GM21619 (cell line): ENCODE results near the gene ZHX3.

Experiments used
- ATAC-seq: cut with Tn5 transposase; IDR thresholded peaks from one replicate; pipeline ENCODE4 v1.9.1; 2021; ENCODE audit not compliant: unreplicated experiment

ZHX3 gene

DNA sequence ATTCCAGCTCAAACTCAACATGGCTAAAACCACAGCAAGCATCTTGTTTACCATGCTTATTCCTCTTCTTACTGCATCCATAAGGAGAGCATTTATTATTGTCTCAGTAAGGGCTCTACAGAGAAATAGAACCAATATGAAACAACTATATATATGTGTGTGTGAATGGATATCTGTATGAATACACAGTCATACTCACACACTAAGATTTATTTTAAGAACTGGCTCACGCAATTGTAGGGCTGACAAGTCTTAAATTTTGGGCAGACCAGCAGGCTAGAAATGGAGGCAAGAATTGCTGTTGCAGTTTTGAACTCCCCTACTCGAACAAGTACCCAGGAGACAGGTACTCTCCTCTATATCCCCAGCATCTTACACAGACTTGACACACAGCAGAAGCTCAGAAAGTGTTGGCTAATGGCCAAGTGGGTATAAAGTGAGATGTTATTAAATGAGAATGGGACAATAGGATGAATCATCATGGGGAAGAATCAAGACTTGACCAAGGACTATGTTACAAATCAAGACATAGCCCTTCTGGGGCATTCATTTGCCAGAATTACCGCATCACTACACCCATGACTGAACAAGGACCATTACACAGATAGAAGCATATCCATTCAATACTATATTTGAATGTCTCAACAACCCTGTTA, 13.0 kb downstream of the ZHX3 start:
- no peak for ATAC-seq

DNA sequence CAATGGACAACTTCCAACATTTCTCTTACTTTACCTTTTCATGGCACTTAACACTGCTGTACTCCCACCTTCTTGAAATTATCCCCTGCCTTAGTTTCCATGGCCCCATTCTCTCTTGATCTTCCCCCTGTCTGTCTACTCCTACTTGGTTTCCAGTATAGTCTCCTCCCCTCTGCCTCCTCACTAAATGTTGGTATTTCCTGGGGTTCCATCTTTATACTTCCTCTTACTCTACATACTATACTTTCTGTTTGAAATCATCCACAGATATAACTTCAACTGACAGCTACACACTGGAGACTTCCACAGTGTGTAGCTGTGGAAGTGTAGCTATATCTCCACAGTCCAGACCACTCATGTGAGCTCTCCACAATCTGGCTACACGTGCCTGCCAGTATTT, 13.5 kb downstream of the ZHX3 start:
- ATAC-seq = no peak

DNA sequence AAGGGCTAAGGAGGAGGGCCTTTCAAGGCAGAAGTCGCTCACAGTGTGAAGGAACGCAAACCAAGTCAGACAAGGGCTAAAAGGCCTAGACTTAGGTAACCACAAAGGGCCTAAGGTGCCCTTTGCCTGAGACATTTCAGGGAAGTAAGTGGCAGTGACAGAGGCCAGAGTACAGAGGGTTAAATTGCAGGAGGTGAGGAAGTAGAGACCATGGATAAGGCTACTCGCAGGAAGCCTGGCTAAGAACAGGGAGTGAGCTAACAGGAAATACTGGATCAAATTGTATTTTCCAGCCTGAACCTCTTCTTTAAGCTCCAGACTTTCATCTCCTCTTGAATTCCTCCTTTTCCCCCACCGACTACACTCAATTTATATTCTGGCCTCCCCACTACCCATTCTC, 16.6 kb downstream of the ZHX3 start:
- no peak for ATAC-seq

DNA sequence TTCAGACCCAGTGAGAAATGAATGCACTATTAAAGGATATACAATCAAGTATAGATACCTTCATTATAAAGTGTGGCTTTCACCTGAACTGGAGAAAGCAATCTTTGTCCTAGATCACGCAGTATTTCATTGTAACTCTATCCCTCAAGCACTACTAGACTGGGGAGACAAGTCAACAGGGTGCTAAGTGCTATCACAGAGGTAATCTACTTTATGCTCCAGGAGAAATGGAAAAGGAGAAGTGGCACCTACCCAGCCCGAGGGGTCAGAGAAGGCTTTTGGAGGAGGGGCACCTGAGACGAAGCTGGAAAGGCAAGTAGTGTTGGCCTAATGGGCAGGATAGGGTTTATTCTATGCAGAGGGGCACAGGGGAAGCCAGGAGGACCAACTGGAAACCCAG, 17.1 kb downstream of the ZHX3 start:
- ATAC-seq = no peak

GRCh38 chr20:41299899-41300298, 17.6 kb downstream of the ZHX3 start:
- ATAC-seq = no peak

GRCh38 chr20:41293269-41294037, 24.1 kb downstream of the ZHX3 start:
- no peak for ATAC-seq

GRCh38 chr20:41290804-41291389, 26.6 kb downstream of the ZHX3 start:
- no peak for ATAC-seq

DNA sequence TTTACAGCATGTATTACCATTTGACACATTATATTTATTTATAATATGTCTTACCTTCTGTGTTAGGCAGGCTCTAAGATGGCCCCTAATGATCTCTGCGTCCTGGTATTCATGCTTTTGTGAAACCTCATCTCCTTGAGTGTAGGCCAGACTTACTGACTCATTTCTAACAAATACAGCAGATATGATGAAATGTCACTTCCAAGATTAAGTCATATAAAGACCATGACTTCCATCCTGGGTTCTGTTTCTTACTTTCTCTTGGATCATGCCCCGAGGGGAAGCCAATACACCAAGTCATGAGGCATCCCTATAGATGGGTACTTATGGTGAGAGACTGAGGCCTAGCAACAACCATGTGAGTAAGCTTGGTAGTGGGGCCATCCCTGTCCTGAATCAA, 30.2 kb downstream of the ZHX3 start:
- ATAC-seq = no peak

DNA sequence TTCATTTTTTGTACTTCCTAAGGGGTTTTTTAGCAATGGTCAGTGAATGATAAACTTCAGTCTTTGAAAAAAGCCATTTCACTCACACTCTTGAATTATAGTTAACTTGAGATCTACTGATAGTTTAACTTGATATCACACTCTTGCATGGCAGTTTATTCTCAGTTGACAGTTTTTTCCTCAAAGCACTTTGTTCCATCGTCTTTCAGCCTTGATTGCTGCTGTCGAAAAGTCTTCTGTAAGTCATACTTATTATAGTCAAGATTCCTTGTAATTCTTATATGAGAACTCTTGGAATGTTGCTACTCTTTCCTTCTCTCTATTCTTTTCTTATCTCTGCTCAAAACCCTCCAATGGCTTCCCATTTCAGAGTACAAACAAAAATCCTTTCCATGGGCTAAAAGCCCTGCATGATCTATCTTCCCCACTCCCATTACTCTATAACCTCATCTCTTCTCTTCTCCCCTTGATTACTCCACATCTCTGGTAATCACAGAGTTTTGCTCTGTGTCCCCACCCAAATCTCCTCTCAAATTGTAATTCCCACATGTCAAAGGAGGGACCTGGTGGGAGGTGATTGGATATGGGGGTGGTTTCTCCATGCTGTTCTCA, 31.2 kb downstream of the ZHX3 start:
- no peak for ATAC-seq

- no peak for ATAC-seq
Measured at GRCh38 chr20:41279546-41280225, 37.8 kb downstream of the ZHX3 start.

- ATAC-seq = no peak
Measured at GRCh38 chr20:41278936-41279335, 38.6 kb downstream of the ZHX3 start.

GRCh38 chr20:41277049-41277448, 40.5 kb downstream of the ZHX3 start:
- no peak for ATAC-seq

DNA sequence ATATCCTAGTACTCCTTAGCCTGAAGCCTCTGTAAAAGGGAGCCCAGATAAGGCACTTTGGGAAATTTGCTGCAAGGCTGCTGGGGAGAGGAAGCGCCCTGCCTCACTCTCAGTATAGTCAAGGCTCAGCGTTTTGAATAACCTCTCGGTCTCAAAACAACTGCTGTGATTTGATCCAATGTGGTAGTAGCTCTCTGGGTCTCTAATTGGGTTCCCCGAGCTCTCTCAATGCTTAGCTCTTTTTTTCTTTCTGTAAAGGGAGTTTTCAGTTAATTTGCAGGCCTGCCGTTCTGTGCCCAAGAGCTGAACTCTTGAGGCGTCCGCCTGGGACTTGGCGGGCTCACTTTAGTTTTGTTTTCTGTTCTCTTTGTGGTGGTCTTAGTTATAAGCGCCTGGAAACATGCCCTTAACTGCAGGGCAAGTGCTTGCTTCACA, 41.2 kb downstream of the ZHX3 start:
- no peak for ATAC-seq

DNA sequence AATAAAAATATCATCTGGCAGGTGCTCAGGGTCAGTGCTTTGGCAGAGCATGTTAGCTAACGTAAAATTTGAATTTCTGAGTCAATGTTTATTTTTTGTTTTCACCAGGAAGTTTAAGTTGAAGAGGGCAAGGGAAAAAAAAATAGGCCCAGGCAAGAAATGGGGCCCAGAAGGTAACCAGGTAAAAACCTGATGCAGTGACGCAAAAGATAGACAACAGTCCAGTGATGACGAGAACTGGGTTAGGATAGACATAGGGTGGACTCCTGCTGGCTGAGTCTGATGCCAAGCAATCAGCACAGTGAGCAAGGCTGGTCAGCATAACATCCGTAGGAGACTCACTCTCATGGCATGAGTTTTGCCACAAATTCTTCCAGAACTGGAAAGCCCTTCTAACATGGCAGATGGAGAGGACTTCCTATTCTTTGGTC, 42.2 kb downstream of the ZHX3 start:
- ATAC-seq = no peak

DNA sequence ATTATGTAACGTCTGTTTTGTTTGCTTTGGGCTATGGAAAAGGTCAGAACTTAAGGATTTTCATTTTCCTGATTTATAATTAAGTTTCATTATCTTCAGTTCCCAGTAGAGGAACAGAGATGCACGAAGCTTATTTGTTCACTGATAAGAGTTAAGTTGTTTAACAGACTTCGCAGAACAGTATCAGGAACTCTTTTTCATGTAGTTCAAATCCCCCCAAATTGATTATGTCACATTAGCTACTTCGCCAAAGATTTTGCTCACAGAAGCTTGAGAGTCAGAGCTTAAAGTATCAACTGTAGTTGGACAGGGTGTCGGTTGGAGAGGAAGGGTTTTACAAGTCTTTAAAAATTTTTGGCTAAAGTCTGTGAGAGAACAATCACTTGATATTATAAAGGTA, 43.4 kb downstream of the ZHX3 start:
- no peak for ATAC-seq

DNA sequence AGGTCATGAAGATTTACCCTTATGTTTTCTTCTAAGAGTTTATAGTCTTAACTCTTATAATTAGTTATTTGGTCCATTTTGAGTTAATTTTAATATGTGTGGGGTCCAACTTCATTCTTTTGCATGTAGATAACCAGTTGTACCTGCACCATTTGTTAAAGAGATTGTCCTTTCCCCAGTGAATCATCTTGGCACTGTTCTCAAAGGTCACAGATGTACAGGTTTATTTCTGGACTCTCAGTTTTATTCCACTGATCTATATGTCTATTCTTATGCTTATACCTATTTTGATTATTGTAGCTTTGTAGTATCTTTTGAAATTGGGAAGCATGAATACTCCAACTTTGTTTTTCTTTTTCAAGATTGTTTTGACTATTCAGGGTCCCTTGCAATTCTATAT, 44.1 kb downstream of the ZHX3 start:
- ATAC-seq = no peak

DNA sequence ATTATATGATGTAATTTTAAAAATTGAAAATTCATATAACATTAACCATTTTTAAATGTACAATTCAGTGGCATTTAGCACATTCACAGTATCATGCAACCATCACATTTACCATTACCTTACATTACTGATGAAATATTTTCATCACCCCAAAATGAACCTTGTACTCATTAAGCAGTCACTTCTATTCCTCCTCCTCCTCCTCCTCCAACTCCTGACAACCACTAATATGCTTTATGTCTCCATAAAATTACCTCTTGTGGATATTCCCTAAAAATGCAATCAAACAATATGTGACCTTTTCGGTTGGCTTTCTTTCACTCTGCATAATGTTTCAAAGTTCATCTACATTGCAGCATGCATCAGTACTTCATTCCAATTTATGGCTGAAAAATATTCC, 45.2 kb downstream of the ZHX3 start:
- no peak for ATAC-seq

GRCh38 chr20:41268917-41269652, 48.4 kb downstream of the ZHX3 start:
- ATAC-seq = no peak

GRCh38 chr20:41268402-41268801, 49.1 kb downstream of the ZHX3 start:
- ATAC-seq = no peak

DNA sequence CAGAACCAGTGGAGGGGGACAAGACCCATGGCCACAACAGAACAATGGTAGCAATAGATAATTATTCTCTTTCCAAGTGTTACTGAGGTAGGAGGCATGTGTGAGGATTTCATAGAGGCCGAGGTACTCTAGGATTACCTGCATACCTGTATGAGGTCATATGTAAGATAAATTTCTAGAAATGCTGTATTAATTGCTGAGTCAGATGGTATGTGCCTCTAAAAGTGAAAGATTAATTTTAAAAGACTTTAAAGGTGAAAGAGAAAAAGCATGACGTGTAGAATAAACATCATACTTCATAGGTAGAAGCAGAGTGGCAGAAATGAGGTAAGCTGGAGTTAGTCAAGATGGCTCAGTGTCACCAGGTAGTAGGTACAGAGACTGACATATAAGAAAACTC, 51.6 kb downstream of the ZHX3 start:
- no peak for ATAC-seq

- no peak for ATAC-seq
Measured at GRCh38 chr20:41264819-41265218, 52.7 kb downstream of the ZHX3 start.
